Measurements from ENCODE around the gene PAPPA.
A peak's percentile ranks its signal among the peaks of the same experiment; 100 is the strongest.

The PAPPA gene

GRCh38 chr9:116153765-116154333 is at the start of gene PAPPA:
PAPPA (plus strand) TSS chr9:116153791; CDS start chr9:116154173, 382 bp downstream.
- peak within 1 kb of the TSS; percentile 92 for H3K4me3 ChIP-seq
- H3K36me3 ChIP-seq (ENCODE audit: insufficient read depth, low read length): peaks cover 33% of the 10 kb centered on the region
- no peak for DNase-seq (ENCODE audit: low read depth, low spot score)
- peak within 1 kb of the TSS; percentile 98 for H3K9ac ChIP-seq (ENCODE audit: insufficient read length)
- TF ChIP-seq POLR2AphosphoS5 (IDR thresholded peaks at IDR 0.05; ENCODE audit: borderline replicate concordance, low read depth, low read length): 0 out of 2 replicates have a peak, but pooled peaks have one; percentile 19
- TF ChIP-seq FOXP2 (optimal IDR thresholded peaks at IDR 0.05; ENCODE audit: control extremely low read depth, extremely low read length, insufficient read depth): no peak
- no peak for TF ChIP-seq EZH2 (IDR thresholded peaks at IDR 0.05)
- H3K9me3 ChIP-seq (ENCODE audit: low read depth, low read length): no peaks in the 10 kb centered on the region
- peak within 1 kb of the TSS; percentile 97 for H3K27ac ChIP-seq

GRCh38 chr9:116103976-116104820 is 49.4 kb upstream of the PAPPA start:
- Histone ChIP-seq H3K9ac (ENCODE audit: insufficient read length) (no peak overlapping the region), H3K27ac (no peak overlapping the region), H3K9me3 (ENCODE audit: low read depth, low read length) (no peaks in the 10 kb centered on the region; the same call in 1 of the 2 replicates), H3K36me3 (ENCODE audit: insufficient read depth, low read length) (no peaks in the 10 kb centered on the region), H3K4me3 (no peak overlapping the region)
- TF ChIP-seq POLR2AphosphoS5 (IDR thresholded peaks at IDR 0.05; ENCODE audit: borderline replicate concordance, low read depth, low read length) (no peak), FOXP2 (optimal IDR thresholded peaks at IDR 0.05; ENCODE audit: control extremely low read depth, extremely low read length, insufficient read depth) (no peak), EZH2 (IDR thresholded peaks at IDR 0.05) (no peak)
- DNase-seq (ENCODE audit: low read depth, low spot score): no peak

- H3K9ac ChIP-seq (ENCODE audit: insufficient read length): no peak overlapping the region
- H3K36me3 ChIP-seq (ENCODE audit: insufficient read depth, low read length): no peaks in the 10 kb centered on the region
- H3K4me3 ChIP-seq: no peak overlapping the region
- H3K9me3 ChIP-seq (ENCODE audit: low read depth, low read length): no peaks in the 10 kb centered on the region
- no peak for DNase-seq (ENCODE audit: low read depth, low spot score)
- H3K27ac ChIP-seq: no peak overlapping the region
- TF ChIP-seq FOXP2 (optimal IDR thresholded peaks at IDR 0.05; ENCODE audit: control extremely low read depth, extremely low read length, insufficient read depth) (no peak), EZH2 (IDR thresholded peaks at IDR 0.05) (no peak), POLR2AphosphoS5 (IDR thresholded peaks at IDR 0.05; ENCODE audit: borderline replicate concordance, low read depth, low read length) (no peak)
Observed at GRCh38 chr9:116112236-116112635, 41.4 kb upstream of the PAPPA start.

GRCh38 chr9:116115761-116116353 is 37.7 kb upstream of the PAPPA start:
- TF ChIP-seq FOXP2 (optimal IDR thresholded peaks at IDR 0.05; ENCODE audit: control extremely low read depth, extremely low read length, insufficient read depth) (no peak), EZH2 (IDR thresholded peaks at IDR 0.05) (no peak)
- Histone ChIP-seq H3K9me3 (ENCODE audit: low read depth, low read length) (no peaks in the 10 kb centered on the region), H3K36me3 (ENCODE audit: insufficient read depth, low read length) (no peaks in the 10 kb centered on the region), H3K9ac (ENCODE audit: insufficient read length) (peak overlapping the region; percentile 40), H3K27ac (peak overlapping the region; percentile 57), H3K4me3 (peak overlapping the region; percentile 9)
- DNase-seq (ENCODE audit: low read depth, low spot score): no peak

- 0 out of 2 replicates have a peak overlapping the region, but pooled peaks have one; percentile 3 for H3K4me3 ChIP-seq
- DNase-seq (ENCODE audit: low read depth, low spot score): no peak
- no peak for TF ChIP-seq EZH2 (IDR thresholded peaks at IDR 0.05)
- no peak for TF ChIP-seq POLR2AphosphoS5 (IDR thresholded peaks at IDR 0.05; ENCODE audit: borderline replicate concordance, low read depth, low read length)
- TF ChIP-seq FOXP2 (optimal IDR thresholded peaks at IDR 0.05; ENCODE audit: control extremely low read depth, extremely low read length, insufficient read depth): no peak
- no peaks in the 10 kb centered on the region for H3K36me3 ChIP-seq (ENCODE audit: insufficient read depth, low read length)
- H3K9ac ChIP-seq (ENCODE audit: insufficient read length): no peak overlapping the region
- H3K27ac ChIP-seq: 0 out of 2 replicates have a peak overlapping the region, but pooled peaks have one; percentile 57
- H3K9me3 ChIP-seq (ENCODE audit: low read depth, low read length): no peaks in the 10 kb centered on the region
Observed at GRCh38 chr9:116116393-116116792, 37.2 kb upstream of the PAPPA start.

GRCh38 chr9:116123171-116123570 is 30.4 kb upstream of the PAPPA start:
- no peaks in the 10 kb centered on the region; the same call in 1 of the 2 replicates for H3K9me3 ChIP-seq (ENCODE audit: low read depth, low read length)
- peak overlapping the region; percentile 59 for H3K4me3 ChIP-seq
- TF ChIP-seq POLR2AphosphoS5 (IDR thresholded peaks at IDR 0.05; ENCODE audit: borderline replicate concordance, low read depth, low read length): peak; percentile 71; the same call in 1 of the 2 replicates
- peak; percentile 12 for TF ChIP-seq FOXP2 (optimal IDR thresholded peaks at IDR 0.05; ENCODE audit: control extremely low read depth, extremely low read length, insufficient read depth)
- TF ChIP-seq EZH2 (IDR thresholded peaks at IDR 0.05): no peak
- DNase-seq (ENCODE audit: low read depth, low spot score): peak; percentile 96
- H3K27ac ChIP-seq: peak overlapping the region; percentile 98
- H3K36me3 ChIP-seq (ENCODE audit: insufficient read depth, low read length): peaks cover 4% of the 10 kb centered on the region; the same call in 1 of the 2 replicates
- peak overlapping the region; percentile 35 for H3K9ac ChIP-seq (ENCODE audit: insufficient read length)

- no peak for DNase-seq (ENCODE audit: low read depth, low spot score)
- no peaks in the 10 kb centered on the region; the same call in 1 of the 2 replicates for H3K9me3 ChIP-seq (ENCODE audit: low read depth, low read length)
Observed at GRCh38 chr9:116124472-116125040, 29.0 kb upstream of the PAPPA start.

More at GRCh38 chr9:116124472-116125040, 29.0 kb upstream of the PAPPA start:
- no peak for TF ChIP-seq FOXP2 (optimal IDR thresholded peaks at IDR 0.05; ENCODE audit: control extremely low read depth, extremely low read length, insufficient read depth)
- TF ChIP-seq EZH2 (IDR thresholded peaks at IDR 0.05): no peak
- no peak for TF ChIP-seq POLR2AphosphoS5 (IDR thresholded peaks at IDR 0.05; ENCODE audit: borderline replicate concordance, low read depth, low read length)
- Histone ChIP-seq H3K4me3 (no peak overlapping the region), H3K27ac (peak overlapping the region; percentile 98), H3K36me3 (ENCODE audit: insufficient read depth, low read length) (peaks cover 4% of the 10 kb centered on the region; the same call in 1 of the 2 replicates), H3K9ac (ENCODE audit: insufficient read length) (peak overlapping the region; percentile 35)
